ENCODE data around the gene UNC80. TPM values are rescaled to one million over a fixed set of nuclear protein-coding genes. Genes with fewer than 3 reads are reported as not detected.

The UNC80 gene
- total RNA-seq, 4 donors from 2014 or later = under 0.01 TPM; not detected in 3

DNA sequence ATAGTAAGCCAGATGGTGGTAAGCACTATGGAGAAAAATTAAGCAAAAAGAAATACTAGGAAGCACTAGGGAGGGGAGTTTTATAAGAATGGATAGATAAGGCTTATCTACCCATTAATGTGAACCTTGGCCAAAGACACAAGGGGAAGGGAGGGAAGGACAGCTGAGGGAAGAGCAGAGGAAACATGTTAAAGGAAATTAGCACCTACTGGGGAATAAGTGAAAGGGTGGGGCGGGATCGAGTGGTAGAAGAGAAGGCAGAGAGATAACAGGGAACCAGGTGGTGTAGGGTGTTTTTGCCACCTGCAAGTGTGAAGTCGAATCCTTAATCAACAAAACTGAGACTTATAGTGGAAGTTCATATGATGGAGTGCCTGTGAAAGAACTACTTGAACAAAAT, 1.7 kb downstream of the UNC80 start:
- TF ChIP-seq, protein P1, sequence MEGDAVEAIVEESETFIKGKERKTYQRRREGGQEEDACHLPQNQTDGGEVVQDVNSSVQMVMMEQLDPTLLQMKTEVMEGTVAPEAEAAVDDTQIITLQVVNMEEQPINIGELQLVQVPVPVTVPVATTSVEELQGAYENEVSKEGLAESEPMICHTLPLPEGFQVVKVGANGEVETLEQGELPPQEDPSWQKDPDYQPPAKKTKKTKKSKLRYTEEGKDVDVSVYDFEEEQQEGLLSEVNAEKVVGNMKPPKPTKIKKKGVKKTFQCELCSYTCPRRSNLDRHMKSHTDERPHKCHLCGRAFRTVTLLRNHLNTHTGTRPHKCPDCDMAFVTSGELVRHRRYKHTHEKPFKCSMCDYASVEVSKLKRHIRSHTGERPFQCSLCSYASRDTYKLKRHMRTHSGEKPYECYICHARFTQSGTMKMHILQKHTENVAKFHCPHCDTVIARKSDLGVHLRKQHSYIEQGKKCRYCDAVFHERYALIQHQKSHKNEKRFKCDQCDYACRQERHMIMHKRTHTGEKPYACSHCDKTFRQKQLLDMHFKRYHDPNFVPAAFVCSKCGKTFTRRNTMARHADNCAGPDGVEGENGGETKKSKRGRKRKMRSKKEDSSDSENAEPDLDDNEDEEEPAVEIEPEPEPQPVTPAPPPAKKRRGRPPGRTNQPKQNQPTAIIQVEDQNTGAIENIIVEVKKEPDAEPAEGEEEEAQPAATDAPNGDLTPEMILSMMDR (IDR thresholded peaks at IDR 0.05; ENCODE audit: low read depth) = no peak

DNA sequence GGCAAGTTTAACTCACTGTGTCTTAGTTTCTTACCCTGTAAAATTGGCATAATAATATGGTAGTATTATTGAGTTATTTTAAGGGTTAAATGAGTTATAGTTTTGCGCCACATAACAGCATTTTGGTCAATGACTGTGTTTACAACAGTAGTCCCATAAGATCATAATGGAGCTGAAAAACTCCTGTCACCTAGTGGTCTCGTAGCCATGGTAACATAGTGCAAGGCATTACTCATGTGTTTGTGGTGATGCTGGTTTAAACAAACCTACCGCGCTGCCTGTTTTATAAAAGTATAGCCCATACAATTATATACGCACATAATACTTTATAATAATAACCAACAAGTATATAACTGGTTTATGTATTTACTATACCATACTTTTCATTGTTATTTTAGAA, 15.8 kb downstream of the UNC80 start:
- TF ChIP-seq, protein P1 (IDR thresholded peaks at IDR 0.05; ENCODE audit: low read depth) = no peak

DNA sequence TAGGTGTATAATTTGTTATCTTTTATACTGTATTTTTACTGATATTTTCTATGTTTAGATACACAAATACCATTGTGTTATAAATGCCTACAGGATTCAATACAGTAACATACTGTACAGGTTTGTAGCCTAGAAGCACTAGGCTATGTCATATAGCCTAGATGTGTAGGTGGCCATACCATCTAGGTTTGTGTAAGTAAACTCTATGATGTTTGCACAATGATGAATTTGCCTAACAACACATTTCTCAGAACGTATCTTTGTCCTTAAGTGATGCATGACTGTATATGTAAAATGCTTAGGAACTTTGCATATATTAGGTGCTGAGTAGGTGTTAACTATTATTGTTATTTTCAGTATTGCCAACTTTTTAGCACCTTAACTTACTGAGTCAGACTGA, 17.3 kb downstream of the UNC80 start:
- TF ChIP-seq, protein P1 (IDR thresholded peaks at IDR 0.05; ENCODE audit: low read depth) = no peak

DNA sequence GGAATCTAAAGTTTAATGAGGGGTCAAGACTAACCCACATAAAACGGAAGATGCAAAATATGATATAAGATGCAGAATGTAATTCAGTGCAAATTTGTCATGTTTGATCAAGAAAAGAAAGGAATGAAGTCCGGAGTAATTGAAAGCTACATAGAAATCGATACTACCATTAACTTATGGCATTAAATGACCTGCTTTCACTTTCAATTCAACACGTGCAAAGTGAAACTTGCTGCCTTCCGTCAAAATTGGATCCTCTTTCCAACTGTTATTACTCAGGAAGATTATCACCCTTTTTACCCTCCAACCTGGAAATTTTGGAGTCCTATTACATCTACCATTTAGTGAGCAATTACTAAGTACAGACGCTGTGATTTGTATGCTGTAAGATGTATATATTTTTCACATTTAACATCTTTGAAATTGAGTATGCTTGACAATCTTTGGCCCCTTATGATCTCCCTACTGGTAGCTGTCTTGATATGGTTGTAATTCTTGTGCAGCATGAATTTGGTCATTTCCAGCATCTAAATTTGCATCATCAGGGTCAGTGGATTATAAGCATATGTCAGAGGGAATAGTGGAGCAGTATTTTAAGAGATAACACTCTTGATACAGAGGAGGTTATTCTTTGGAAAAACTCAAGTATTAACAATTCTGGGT, 18.6 kb downstream of the UNC80 start:
- TF ChIP-seq, protein P1 (IDR thresholded peaks at IDR 0.05; ENCODE audit: low read depth) = no peak

DNA sequence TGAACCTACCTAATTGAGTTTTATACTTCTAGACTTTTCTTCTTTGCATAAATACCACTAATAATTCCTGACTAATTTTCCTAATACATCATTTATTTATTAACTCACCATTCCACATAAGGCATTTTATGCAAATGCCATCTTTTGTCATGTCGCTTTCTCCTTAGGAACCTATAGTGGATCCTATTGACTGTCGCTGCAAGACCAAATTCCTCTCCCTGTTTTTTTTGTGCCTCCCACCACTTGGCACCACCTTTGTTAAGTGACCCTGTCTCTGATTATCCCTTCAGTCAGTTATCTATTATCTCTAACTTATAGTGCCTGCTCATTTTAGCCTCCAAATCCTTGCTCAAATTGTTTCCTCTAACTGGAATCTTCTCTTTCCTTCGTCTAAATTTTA, 19.5 kb downstream of the UNC80 start:
- TF ChIP-seq, protein P1 (IDR thresholded peaks at IDR 0.05; ENCODE audit: low read depth) = no peak

DNA sequence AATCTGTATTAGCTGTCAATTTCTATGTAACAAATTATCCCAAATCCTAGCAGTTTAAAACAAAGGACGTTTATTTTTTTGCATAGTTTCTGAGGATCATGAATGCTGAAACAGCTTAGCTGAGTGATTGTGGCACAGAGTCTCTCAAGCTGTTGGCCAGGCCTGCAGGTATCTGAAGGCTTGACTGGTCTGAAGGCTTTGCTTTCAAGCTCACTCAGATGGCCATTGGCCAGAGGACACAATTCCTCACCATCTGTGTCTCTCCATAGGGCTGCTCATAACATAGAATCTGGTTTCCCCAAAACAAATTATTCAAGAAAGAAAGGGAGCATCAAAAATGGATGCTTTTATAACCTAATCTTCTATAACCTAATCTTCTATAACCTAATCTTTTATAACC, 33.7 kb downstream of the UNC80 start:
- TF ChIP-seq, protein P1 (IDR thresholded peaks at IDR 0.05; ENCODE audit: low read depth) = no peak

DNA sequence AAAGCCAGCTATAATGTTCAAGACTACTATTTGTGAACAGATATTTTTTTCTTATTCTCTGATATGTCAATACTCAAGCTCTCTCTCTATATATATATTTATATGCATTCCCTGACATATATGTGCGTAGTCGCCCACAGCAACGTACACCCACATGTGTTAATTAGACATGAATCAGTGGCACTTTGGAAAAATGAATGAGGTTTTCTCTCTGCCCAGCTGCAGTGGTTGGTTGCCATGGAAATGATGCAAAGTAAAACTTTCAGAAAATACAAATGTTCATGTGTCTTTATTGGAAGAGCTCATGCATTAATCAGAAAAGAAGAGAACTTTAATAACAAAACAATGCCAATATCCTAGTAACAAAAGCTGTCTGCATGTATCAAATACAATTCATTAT, 34.7 kb downstream of the UNC80 start:
- TF ChIP-seq, protein P1 (IDR thresholded peaks at IDR 0.05; ENCODE audit: low read depth) = no peak
